Measurements from ENCODE around the gene UBXN10.

DNA sequence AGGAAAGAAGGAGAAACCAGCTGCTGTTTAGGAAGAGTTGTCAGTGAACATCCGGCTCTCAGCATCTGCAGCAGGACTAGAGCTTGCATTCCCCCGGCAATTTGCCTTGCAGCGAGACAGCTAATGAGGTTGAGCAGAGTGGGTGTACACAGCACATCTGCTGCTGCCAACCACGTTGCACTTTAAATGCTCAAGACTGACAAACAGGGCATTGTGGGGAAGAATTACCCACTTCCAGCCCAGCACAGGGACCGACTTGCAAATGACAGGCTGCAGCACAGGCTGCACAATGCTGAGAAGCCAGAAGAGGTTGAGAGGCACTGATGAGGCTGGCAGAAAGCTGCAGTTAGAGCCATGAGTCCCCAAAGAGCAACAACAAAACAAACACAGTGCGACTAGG, 48.0 kb downstream of the UBXN10 start:
- TF ChIP-seq, protein P1, sequence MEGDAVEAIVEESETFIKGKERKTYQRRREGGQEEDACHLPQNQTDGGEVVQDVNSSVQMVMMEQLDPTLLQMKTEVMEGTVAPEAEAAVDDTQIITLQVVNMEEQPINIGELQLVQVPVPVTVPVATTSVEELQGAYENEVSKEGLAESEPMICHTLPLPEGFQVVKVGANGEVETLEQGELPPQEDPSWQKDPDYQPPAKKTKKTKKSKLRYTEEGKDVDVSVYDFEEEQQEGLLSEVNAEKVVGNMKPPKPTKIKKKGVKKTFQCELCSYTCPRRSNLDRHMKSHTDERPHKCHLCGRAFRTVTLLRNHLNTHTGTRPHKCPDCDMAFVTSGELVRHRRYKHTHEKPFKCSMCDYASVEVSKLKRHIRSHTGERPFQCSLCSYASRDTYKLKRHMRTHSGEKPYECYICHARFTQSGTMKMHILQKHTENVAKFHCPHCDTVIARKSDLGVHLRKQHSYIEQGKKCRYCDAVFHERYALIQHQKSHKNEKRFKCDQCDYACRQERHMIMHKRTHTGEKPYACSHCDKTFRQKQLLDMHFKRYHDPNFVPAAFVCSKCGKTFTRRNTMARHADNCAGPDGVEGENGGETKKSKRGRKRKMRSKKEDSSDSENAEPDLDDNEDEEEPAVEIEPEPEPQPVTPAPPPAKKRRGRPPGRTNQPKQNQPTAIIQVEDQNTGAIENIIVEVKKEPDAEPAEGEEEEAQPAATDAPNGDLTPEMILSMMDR (IDR thresholded peaks at IDR 0.05; ENCODE audit: low read depth, low read length, missing input control), result no peak
- TF ChIP-seq YY1 (IDR thresholded peaks at IDR 0.05) (no peak), TAF1 (conservative IDR thresholded peaks at IDR 0.05) (no peak), RAD21 (IDR thresholded peaks at IDR 0.05) (no peak), GABPA (IDR thresholded peaks at IDR 0.05 in 1 of 2, conservative IDR thresholded peaks at IDR 0.05 in 1 of 2) (no peak), FOXA1 (IDR thresholded peaks at IDR 0.05) (no peak), JUND (IDR thresholded peaks at IDR 0.05) (no peak), EGR1 (IDR thresholded peaks at IDR 0.05; ENCODE audit: low read depth in 2 of 2) (no peak), RXRA (IDR thresholded peaks at IDR 0.05) (no peak)
- TF ChIP-seq, protein P2, sequence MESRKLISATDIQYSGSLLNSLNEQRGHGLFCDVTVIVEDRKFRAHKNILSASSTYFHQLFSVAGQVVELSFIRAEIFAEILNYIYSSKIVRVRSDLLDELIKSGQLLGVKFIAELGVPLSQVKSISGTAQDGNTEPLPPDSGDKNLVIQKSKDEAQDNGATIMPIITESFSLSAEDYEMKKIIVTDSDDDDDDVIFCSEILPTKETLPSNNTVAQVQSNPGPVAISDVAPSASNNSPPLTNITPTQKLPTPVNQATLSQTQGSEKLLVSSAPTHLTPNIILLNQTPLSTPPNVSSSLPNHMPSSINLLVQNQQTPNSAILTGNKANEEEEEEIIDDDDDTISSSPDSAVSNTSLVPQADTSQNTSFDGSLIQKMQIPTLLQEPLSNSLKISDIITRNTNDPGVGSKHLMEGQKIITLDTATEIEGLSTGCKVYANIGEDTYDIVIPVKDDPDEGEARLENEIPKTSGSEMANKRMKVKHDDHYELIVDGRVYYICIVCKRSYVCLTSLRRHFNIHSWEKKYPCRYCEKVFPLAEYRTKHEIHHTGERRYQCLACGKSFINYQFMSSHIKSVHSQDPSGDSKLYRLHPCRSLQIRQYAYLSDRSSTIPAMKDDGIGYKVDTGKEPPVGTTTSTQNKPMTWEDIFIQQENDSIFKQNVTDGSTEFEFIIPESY (IDR thresholded peaks at IDR 0.05), result no peak
- TF ChIP-seq, protein P3, sequence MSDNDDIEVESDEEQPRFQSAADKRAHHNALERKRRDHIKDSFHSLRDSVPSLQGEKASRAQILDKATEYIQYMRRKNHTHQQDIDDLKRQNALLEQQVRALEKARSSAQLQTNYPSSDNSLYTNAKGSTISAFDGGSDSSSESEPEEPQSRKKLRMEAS (IDR thresholded peaks at IDR 0.05), result no peak
- TF ChIP-seq, protein P4, sequence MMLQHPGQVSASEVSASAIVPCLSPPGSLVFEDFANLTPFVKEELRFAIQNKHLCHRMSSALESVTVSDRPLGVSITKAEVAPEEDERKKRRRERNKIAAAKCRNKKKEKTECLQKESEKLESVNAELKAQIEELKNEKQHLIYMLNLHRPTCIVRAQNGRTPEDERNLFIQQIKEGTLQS (IDR thresholded peaks at IDR 0.05), result no peak
- TF ChIP-seq, protein P5, sequence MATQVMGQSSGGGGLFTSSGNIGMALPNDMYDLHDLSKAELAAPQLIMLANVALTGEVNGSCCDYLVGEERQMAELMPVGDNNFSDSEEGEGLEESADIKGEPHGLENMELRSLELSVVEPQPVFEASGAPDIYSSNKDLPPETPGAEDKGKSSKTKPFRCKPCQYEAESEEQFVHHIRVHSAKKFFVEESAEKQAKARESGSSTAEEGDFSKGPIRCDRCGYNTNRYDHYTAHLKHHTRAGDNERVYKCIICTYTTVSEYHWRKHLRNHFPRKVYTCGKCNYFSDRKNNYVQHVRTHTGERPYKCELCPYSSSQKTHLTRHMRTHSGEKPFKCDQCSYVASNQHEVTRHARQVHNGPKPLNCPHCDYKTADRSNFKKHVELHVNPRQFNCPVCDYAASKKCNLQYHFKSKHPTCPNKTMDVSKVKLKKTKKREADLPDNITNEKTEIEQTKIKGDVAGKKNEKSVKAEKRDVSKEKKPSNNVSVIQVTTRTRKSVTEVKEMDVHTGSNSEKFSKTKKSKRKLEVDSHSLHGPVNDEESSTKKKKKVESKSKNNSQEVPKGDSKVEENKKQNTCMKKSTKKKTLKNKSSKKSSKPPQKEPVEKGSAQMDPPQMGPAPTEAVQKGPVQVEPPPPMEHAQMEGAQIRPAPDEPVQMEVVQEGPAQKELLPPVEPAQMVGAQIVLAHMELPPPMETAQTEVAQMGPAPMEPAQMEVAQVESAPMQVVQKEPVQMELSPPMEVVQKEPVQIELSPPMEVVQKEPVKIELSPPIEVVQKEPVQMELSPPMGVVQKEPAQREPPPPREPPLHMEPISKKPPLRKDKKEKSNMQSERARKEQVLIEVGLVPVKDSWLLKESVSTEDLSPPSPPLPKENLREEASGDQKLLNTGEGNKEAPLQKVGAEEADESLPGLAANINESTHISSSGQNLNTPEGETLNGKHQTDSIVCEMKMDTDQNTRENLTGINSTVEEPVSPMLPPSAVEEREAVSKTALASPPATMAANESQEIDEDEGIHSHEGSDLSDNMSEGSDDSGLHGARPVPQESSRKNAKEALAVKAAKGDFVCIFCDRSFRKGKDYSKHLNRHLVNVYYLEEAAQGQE (IDR thresholded peaks at IDR 0.05), result no peak

Measured in liver (tissue), 3 donors.